Mesenchymal stem cell (in vitro differentiated cells and primary cell): Measurements from ENCODE around the gene PPP1R14B.

Experiments
- DNase-seq: peaks from one replicate; pipeline ENCODE4 v3.0.0-alpha.2; 2013
- H2AFZ ChIP-seq: one replicate; pipeline ENCODE4 v1.6.1; 2013; ENCODE audit warnings: low read depth, mild to moderate bottlenecking, control low read depth, inconsistent platforms, low read length, moderate library complexity
- H2AK5ac ChIP-seq: 2 replicates; pipeline ENCODE4 v1.6.1; 2013; ENCODE audit warnings: low read length, moderate library complexity, mild to moderate bottlenecking, inconsistent platforms; ENCODE audit not compliant: severe bottlenecking
- H2BK120ac ChIP-seq: one replicate; pipeline ENCODE4 v1.6.1; 2013; ENCODE audit warnings: low read depth, mild to moderate bottlenecking, inconsistent platforms, low read length, moderate library complexity
- H2BK12ac ChIP-seq, 2 experiments: one replicate each; pipeline ENCODE4 v1.6.1; 2013; ENCODE audit warnings: inconsistent platforms in 2 of 2, low read length in 2 of 2, mild to moderate bottlenecking in 2 of 2, moderate library complexity in 2 of 2, control low read depth in 1 of 2
- H2BK15ac ChIP-seq: one replicate; pipeline ENCODE4 v1.6.1; 2013; ENCODE audit warnings: mild to moderate bottlenecking, low read depth, inconsistent platforms; ENCODE audit not compliant: poor library complexity, severe bottlenecking
- H2BK5ac ChIP-seq: 2 replicates; pipeline ENCODE4 v1.6.1; 2013; ENCODE audit warnings: low read depth, mild to moderate bottlenecking, low read length, control low read depth, inconsistent platforms; ENCODE audit not compliant: poor library complexity, severe bottlenecking
- H3K14ac ChIP-seq, 2 experiments: one replicate each; pipeline ENCODE4 v1.6.1; 2013; ENCODE audit warnings: inconsistent platforms in 2 of 2, low read length in 2 of 2, control low read depth in 1 of 2, mild to moderate bottlenecking in 1 of 2, moderate library complexity in 1 of 2
- H3K18ac ChIP-seq, 2 experiments: one replicate each; pipeline ENCODE4 v1.6.1; 2013; ENCODE audit warnings: inconsistent platforms in 2 of 2, low read length in 2 of 2, control low read depth in 1 of 2, low read depth in 1 of 2, mild to moderate bottlenecking in 1 of 2
- H3K23ac ChIP-seq, 2 experiments: one replicate each; pipeline ENCODE4 v1.6.1; 2013; ENCODE audit warnings: inconsistent platforms in 2 of 2, low read length in 2 of 2, mild to moderate bottlenecking in 2 of 2, moderate library complexity in 2 of 2, control low read depth in 1 of 2
- H3K27ac ChIP-seq: 2 replicates; pipeline ENCODE4 v1.5.1; 2013; ENCODE audit warnings: mild to moderate bottlenecking, moderate library complexity, low read length, control low read depth, inconsistent platforms; ENCODE audit not compliant: poor library complexity, severe bottlenecking
- H3K27me3 ChIP-seq, 2 experiments: 2 replicates each; pipeline versions ENCODE4 v1.6.1 to v1.7.0; 2013; ENCODE audit warnings: low read length in 2 of 2, mild to moderate bottlenecking in 2 of 2, moderate library complexity in 2 of 2, control low read depth in 1 of 2, inconsistent platforms in 1 of 2; ENCODE audit not compliant: control insufficient read depth in 1 of 2, insufficient read depth in 1 of 2
- H3K36me3 ChIP-seq, 2 experiments: 2 replicates each; pipeline versions ENCODE4 v1.6.1 to v1.7.0; 2013; ENCODE audit warnings: low read length in 2 of 2, control low read depth in 1 of 2, inconsistent platforms in 1 of 2, low read depth in 1 of 2, mild to moderate bottlenecking in 1 of 2; ENCODE audit not compliant: insufficient read depth in 2 of 2, control insufficient read depth in 1 of 2
- H3K4ac ChIP-seq, 2 experiments: one replicate each; pipeline ENCODE4 v1.6.1; 2013; ENCODE audit warnings: inconsistent platforms in 2 of 2, low read length in 2 of 2, mild to moderate bottlenecking in 2 of 2, moderate library complexity in 2 of 2, control low read depth in 1 of 2, low read depth in 1 of 2
- H3K4me1 ChIP-seq: 2 replicates; pipeline ENCODE4 v1.6.1; 2013; ENCODE audit warnings: low read depth, low read length, control low read depth; ENCODE audit not compliant: control insufficient read depth, insufficient read depth
- H3K4me2 ChIP-seq: 2 replicates; pipeline ENCODE4 v1.6.1; 2013; ENCODE audit warnings: low read length, mild to moderate bottlenecking, inconsistent platforms; ENCODE audit not compliant: poor library complexity, severe bottlenecking
- H3K4me3 ChIP-seq, 2 experiments: 2 replicates each; pipeline versions ENCODE4 v1.5.1 to v1.7.0; 2013; ENCODE audit warnings: low read length in 2 of 2, mild to moderate bottlenecking in 2 of 2, control low read depth in 1 of 2, low read depth in 1 of 2; ENCODE audit not compliant: insufficient read depth in 1 of 2
- H3K79me1 ChIP-seq: replicated peaks from 2 replicates; pipeline ENCODE4 v1.6.1; 2013; ENCODE audit warnings: mild to moderate bottlenecking, control low read depth, low read length, inconsistent platforms; ENCODE audit not compliant: poor library complexity, severe bottlenecking
- H3K9ac ChIP-seq: 2 replicates; pipeline ENCODE4 v1.7.0; 2013; ENCODE audit warnings: mild to moderate bottlenecking, low read length, moderate library complexity
- H3K9me3 ChIP-seq: 2 replicates; pipeline ENCODE4 v1.7.0; 2013; ENCODE audit warnings: mild to moderate bottlenecking, low read length; ENCODE audit not compliant: control insufficient read depth
- H4K8ac ChIP-seq: one replicate; pipeline ENCODE4 v1.6.1; 2013; ENCODE audit warnings: inconsistent platforms, mild to moderate bottlenecking, low read length, moderate library complexity
- H4K91ac ChIP-seq: one replicate; pipeline ENCODE4 v1.6.1; 2013; ENCODE audit warnings: mild to moderate bottlenecking, low read length, inconsistent platforms
- WGBS: methylation state at CpG from one replicate; pipeline ENCODE4 v1.1.7; 2013; ENCODE audit warnings: mixed read lengths; 5-methylcytosine and 5-hydroxymethylcytosine counted together

The PPP1R14B gene

DNA sequence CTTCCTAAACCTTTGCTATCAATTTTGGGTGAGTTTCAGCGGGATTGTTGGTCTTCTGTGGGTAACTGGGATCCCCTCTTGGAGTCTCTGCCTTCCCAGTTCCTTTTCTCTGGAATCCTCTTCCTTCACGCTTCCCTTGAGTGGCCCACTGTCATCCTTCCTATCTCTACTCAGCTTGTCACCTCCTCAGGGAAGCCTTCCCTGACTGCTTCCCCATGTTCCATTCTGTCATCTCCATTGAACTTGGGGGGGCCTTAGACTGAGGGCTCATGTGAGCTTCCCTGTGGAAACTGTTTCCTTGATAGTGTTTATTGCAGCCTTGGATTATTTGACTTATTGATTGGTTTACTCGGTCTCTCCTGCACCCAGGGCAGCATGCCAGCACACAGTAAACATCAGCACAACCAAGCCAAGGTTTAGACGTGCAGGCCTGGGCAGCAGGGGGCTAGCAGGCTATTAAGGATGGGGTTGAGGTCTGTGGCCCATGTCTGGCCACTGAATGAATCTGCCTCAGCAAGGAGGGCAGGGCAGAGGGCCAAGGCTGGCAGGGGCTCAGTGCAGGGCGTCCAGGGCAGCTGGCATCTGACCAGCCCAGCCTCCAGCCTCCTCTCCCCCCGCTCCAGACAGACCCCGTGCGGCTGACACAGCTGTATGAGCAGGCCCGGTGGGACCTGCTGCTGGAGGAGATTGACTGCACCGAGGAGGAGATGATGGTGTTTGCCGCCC lies 28.0 kb downstream of the PPP1R14B start:
- WGBS, result 90% methylated on average over 11 of the region's 11 CpGs

GRCh38 chr11:64216879-64217278 lies 29.9 kb downstream of the PPP1R14B start:
- Histone ChIP-seq H3K4me1 (peaks cover 2% of the 10 kb centered on the region), H3K14ac (no peak overlapping the region), H2AK5ac (no peak overlapping the region), H3K4ac (no peak overlapping the region), H3K9ac (no peak overlapping the region), H3K27me3 (no peaks in the 10 kb centered on the region), H4K8ac (no peak overlapping the region), H3K36me3 (peaks cover 12 to 28% of the 10 kb centered on the region in 2 experiments), H3K27ac (no peak overlapping the region), H3K18ac (no peak overlapping the region), H2BK15ac (no peak overlapping the region), H3K4me2 (no peak overlapping the region), H4K91ac (no peak overlapping the region), H3K4me3 (no peak overlapping the region), H2BK12ac (no peak overlapping the region), H2BK120ac (no peak overlapping the region), H2BK5ac (no peak overlapping the region), H2AFZ (no peak overlapping the region), H3K9me3 (no peaks in the 10 kb centered on the region), H3K79me1 (no peaks in the 10 kb centered on the region), H3K23ac (no peak overlapping the region)
- DNase-seq, result no peak
- 93% methylated on average over 6 of the region's 6 CpGs for WGBS

More for the DNA sequence above, 28.0 kb downstream of the PPP1R14B start:
- H4K91ac ChIP-seq, result no peak overlapping the region
- H3K23ac ChIP-seq, result no peak overlapping the region
- H3K4me3 ChIP-seq, result no peak overlapping the region
- H3K4me1 ChIP-seq, result peaks cover 10% of the 10 kb centered on the region
- no peak overlapping the region for H2BK15ac ChIP-seq
- H3K79me1 ChIP-seq, result peaks cover 9% of the 10 kb centered on the region
- no peak overlapping the region for H2BK12ac ChIP-seq
- no peak overlapping the region for H3K14ac ChIP-seq
- no peak overlapping the region for H2BK120ac ChIP-seq
- no peak overlapping the region for H2AFZ ChIP-seq
- H2AK5ac ChIP-seq, result no peak overlapping the region
- H3K4ac ChIP-seq, result no peak overlapping the region
- H2BK5ac ChIP-seq, result no peak overlapping the region
- H3K27me3 ChIP-seq, result no peaks in the 10 kb centered on the region
- no peak overlapping the region for H3K27ac ChIP-seq
- no peak overlapping the region for H3K4me2 ChIP-seq
- no peak for DNase-seq
- no peaks in the 10 kb centered on the region for H3K9me3 ChIP-seq
- H3K9ac ChIP-seq, result no peak overlapping the region
- H3K36me3 ChIP-seq, result peaks cover 18 to 31% of the 10 kb centered on the region in 2 experiments
- no peak overlapping the region for H3K18ac ChIP-seq
- H4K8ac ChIP-seq, result no peak overlapping the region

- Histone ChIP-seq H3K4me3 (no peak overlapping the region), H2BK15ac (no peak overlapping the region), H2AK5ac (no peak overlapping the region), H3K4me1 (peaks cover 23% of the 10 kb centered on the region), H3K27me3 (no peaks in the 10 kb centered on the region), H3K9me3 (no peaks in the 10 kb centered on the region), H3K4me2 (no peak overlapping the region), H3K79me1 (peaks cover 8% of the 10 kb centered on the region), H3K9ac (no peak overlapping the region), H3K23ac (no peak overlapping the region), H3K14ac (no peak overlapping the region), H4K91ac (no peak overlapping the region), H3K4ac (no peak overlapping the region), H2AFZ (no peak overlapping the region), H2BK5ac (no peak overlapping the region), H2BK12ac (no peak overlapping the region), H3K18ac (no peak overlapping the region), H2BK120ac (no peak overlapping the region), H4K8ac (no peak overlapping the region), H3K36me3 (peaks cover 13 to 44% of the 10 kb centered on the region in 2 experiments), H3K27ac (no peak overlapping the region)
- 97% methylated on average over 23 of the region's 30 CpGs for WGBS
- no peak for DNase-seq
Measured at GRCh38 chr11:64211181-64211872, 35.4 kb downstream of the PPP1R14B start.

GRCh38 chr11:64210301-64211020 lies 36.3 kb downstream of the PPP1R14B start:
- H3K4me2 ChIP-seq, result no peak overlapping the region
- no peak overlapping the region for H3K27ac ChIP-seq
- H3K18ac ChIP-seq, result no peak overlapping the region
- DNase-seq, result no peak
- H3K36me3 ChIP-seq, result peaks cover 22 to 52% of the 10 kb centered on the region in 2 experiments
- no peaks in the 10 kb centered on the region for H3K9me3 ChIP-seq
- H2BK5ac ChIP-seq, result no peak overlapping the region
- H3K9ac ChIP-seq, result no peak overlapping the region
- WGBS, result 96% methylated on average over 24 of the region's 24 CpGs
- H3K27me3 ChIP-seq, result no peaks in the 10 kb centered on the region
- H4K91ac ChIP-seq, result no peak overlapping the region
- H2BK120ac ChIP-seq, result no peak overlapping the region
- no peak overlapping the region for H3K4me3 ChIP-seq
- peaks cover 27% of the 10 kb centered on the region for H3K4me1 ChIP-seq
- H3K4ac ChIP-seq, result no peak overlapping the region
- H2BK15ac ChIP-seq, result no peak overlapping the region
- H2AFZ ChIP-seq, result no peak overlapping the region
- no peak overlapping the region for H2BK12ac ChIP-seq
- H4K8ac ChIP-seq, result no peak overlapping the region
- no peak overlapping the region for H3K23ac ChIP-seq
- H3K79me1 ChIP-seq, result peaks cover 12% of the 10 kb centered on the region
- H2AK5ac ChIP-seq, result no peak overlapping the region
- H3K14ac ChIP-seq, result no peak overlapping the region
